A673 (cell line): ENCODE results near the gene MKI67. TPM values are rescaled to one million over a fixed set of nuclear protein-coding genes. Genes with fewer than 3 reads are reported as not detected.

Experiments
- BruUV-seq: library from RNA; stranded (reverse); fragments of 400-500 nt; replicated peaks from 2 replicates; lab custom pipeline; 2021; lab: Mats Ljungman, UMichigan
- CTCF ChIA-PET: fragments of 300-600 bp; sonication (Branson Sonifier 250); formaldehyde crosslinking; loops from one replicate; lab custom pipeline; 2022; ENCODE audit warnings: antibody characterized with exemption; lab: Charles Lee
- POLR2A ChIA-PET: fragments of 300-600 bp; sonication (Branson Sonifier 250); formaldehyde crosslinking; loops from one replicate; lab custom pipeline; 2022; ENCODE audit warnings: antibody characterized with exemption; ENCODE audit not compliant: low non-redundant PET; lab: Charles Lee
- DNase-seq: peaks from one replicate; pipeline ENCODE4 v3.0.0-alpha.2; 2015; ENCODE audit warnings: low spot score
- H3K27ac ChIP-seq: fragments of 200-600 bp; sonication (generic); 2 replicates; pipeline ENCODE4 v1.5.1; 2016; ENCODE audit warnings: mixed run types, low read depth, mild to moderate bottlenecking, mixed read lengths, antibody characterized with exemption, low read length; ENCODE audit not compliant: poor library complexity, severe bottlenecking
- H3K27me3 ChIP-seq: fragments of 200-600 bp; sonication (generic); replicated peaks from 2 replicates; pipeline ENCODE4 v1.6.1; 2017; ENCODE audit warnings: mixed run types, low read depth, mild to moderate bottlenecking, mixed read lengths, antibody characterized with exemption, low read length; ENCODE audit not compliant: insufficient read depth, poor library complexity
- H3K36me3 ChIP-seq: fragments of 200-600 bp; sonication (generic); 2 replicates; pipeline ENCODE4 v1.6.1; 2016; ENCODE audit warnings: mixed run types, mild to moderate bottlenecking, mixed read lengths, antibody characterized with exemption, low read length; ENCODE audit not compliant: insufficient read depth, poor library complexity, severe bottlenecking
- H3K4me1 ChIP-seq: fragments of 200-600 bp; sonication (generic); 2 replicates; pipeline ENCODE4 v1.6.1; 2017; ENCODE audit warnings: mixed run types, mild to moderate bottlenecking, mixed read lengths, antibody characterized with exemption, low read length; ENCODE audit not compliant: insufficient read depth, poor library complexity, severe bottlenecking
- H3K4me3 ChIP-seq: fragments of 200-600 bp; sonication (generic); 2 replicates; pipeline ENCODE4 v1.5.1; 2016; ENCODE audit warnings: low read depth, mixed run types, mild to moderate bottlenecking, mixed read lengths, low read length; ENCODE audit not compliant: poor library complexity, severe bottlenecking
- H3K9me3 ChIP-seq: fragments of 200-600 bp; sonication (generic); 2 replicates; pipeline ENCODE4 v1.6.1; 2016; ENCODE audit warnings: mixed run types, low read depth, mild to moderate bottlenecking, mixed read lengths, antibody characterized with exemption, low read length; ENCODE audit not compliant: poor library complexity, severe bottlenecking
- EZH2 ChIP-seq: fragments of 200-600 bp; sonication (generic); IDR thresholded peaks from 2 replicates; pipeline ENCODE4 v1.6.1; 2017; ENCODE audit warnings: borderline replicate concordance, low read depth, mild to moderate bottlenecking, mixed read lengths, antibody characterized with exemption, low read length; ENCODE audit not compliant: poor library complexity, severe bottlenecking
- intact Hi-C: fragments of 100-400 bp; cut with micrococcal nuclease; formaldehyde crosslinking; loops from one replicate; pipeline ENCODE4 v1.10.0; 2022; ENCODE audit not compliant: unreplicated experiment
- total RNA-seq: library from RNA; stranded (reverse); gene quantifications from 2 replicates; pipeline ENCODE4 v1.2.3, GENCODE V29; 2021
- TF ChIP-seq, protein P1 (sequence below): fragments of 300-800, 200-600 bp; sonication (generic); conservative IDR thresholded peaks from 2 replicates; pipeline ENCODE4 v1.5.1; 2017; ENCODE audit warnings: low read depth, mild to moderate bottlenecking, antibody characterized with exemption, low read length, moderate library complexity, mixed read lengths

Gene MKI67
- total RNA-seq, 1 experiment from 2014 or later = 249 TPM

DNA sequence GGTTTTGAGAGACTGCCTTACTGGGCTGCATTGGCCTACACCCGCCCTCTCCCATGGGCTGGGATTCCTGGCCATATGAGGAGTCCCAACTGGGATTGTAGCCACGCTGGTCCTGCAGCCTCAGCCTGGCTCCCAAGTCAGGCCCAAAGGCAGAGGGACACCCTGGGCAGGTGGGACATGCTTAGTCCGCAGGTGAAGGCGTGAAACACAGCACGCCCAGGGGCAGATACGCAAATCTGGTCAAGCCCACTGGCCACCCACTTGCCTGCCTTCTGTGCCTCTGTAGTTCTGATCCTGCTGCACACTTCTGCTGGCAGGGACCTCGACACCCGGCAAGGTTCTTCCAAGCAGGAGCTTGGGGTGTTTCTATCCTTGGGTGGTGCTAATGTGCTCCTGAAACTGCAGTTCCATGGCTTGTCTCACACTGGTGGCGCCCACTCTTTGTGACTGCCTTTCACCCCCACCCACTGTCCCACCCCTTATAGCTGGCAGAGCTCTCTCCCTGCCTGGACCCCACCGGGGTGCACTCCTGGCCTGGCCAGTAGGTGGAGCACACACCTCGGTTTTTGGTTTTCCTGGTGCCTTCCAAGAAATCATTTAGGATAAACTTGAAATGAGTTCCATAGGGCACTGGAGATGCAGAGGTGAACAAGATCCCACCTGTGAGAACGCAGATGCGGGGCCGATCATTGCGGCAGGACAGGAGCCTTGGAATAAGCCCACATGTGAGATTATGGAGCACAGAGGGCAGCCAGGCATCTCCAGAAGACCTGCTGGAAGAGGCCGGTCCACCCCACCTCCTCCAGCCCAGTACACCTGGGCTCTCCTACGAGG is 47.9 kb downstream of the MKI67 start:
- no TSS peak for BruUV-seq
- ChIA-PET CTCF (interaction anchor here (0.5 to 1.0 kb wide), 7 partner anchors 71 to 1824 kb away, joined by 3 to 6 read pairs (median 4); no protein-coding TSS in a partner anchor), POLR2A (no interaction called here)
- intact Hi-C loops = loop anchor here (2.0 kb wide), 1 partner anchor 72 kb away; no protein-coding TSS in a partner anchor
- no peaks in the 10 kb centered on the region for H3K27me3 ChIP-seq
- no peak overlapping the region for H3K27ac ChIP-seq
- DNase-seq = peak; percentile 52
- H3K4me1 ChIP-seq = no peaks in the 10 kb centered on the region
- H3K4me3 ChIP-seq = no peak overlapping the region
- no peaks in the 10 kb centered on the region for H3K9me3 ChIP-seq
- TF ChIP-seq, protein P1, sequence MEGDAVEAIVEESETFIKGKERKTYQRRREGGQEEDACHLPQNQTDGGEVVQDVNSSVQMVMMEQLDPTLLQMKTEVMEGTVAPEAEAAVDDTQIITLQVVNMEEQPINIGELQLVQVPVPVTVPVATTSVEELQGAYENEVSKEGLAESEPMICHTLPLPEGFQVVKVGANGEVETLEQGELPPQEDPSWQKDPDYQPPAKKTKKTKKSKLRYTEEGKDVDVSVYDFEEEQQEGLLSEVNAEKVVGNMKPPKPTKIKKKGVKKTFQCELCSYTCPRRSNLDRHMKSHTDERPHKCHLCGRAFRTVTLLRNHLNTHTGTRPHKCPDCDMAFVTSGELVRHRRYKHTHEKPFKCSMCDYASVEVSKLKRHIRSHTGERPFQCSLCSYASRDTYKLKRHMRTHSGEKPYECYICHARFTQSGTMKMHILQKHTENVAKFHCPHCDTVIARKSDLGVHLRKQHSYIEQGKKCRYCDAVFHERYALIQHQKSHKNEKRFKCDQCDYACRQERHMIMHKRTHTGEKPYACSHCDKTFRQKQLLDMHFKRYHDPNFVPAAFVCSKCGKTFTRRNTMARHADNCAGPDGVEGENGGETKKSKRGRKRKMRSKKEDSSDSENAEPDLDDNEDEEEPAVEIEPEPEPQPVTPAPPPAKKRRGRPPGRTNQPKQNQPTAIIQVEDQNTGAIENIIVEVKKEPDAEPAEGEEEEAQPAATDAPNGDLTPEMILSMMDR = peak; percentile 82
- TF ChIP-seq EZH2 = no peak
- no peaks in the 10 kb centered on the region for H3K36me3 ChIP-seq

DNA sequence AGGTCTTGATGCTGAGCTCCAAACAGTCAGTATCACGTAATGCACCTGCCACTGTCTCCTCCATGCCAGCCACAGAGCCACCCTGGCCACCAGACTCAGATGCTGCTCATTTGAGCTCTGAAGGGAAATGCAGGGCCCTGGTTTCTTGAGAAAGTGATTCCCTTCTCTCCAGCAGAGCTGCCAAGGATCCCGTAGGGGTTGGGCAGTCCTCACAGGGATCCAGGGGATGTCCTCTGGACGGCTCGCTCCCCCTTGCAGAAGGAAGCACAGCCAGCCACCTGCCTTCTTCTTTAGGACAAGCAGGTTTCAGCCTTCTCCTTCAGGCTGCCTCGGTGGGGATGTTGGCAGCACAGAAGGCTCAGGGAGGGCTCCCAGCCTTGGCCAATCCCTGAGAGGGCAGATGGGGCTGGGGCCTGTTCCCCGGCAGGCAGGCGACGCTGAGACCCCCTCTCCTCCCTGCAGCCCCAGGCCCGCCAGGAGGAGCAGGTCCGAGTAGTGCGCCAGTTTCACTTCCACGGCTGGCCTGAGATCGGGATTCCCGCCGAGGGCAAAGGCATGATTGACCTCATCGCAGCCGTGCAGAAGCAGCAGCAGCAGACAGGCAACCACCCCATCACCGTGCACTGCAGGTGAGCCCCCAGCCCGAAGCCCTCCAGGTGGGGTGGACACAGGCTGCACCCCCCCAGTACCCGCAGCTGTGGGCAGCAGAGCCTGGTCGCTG is 48.9 kb downstream of the MKI67 start:
- no peak overlapping the region for H3K27ac ChIP-seq
- BruUV-seq = no TSS peak

DNA sequence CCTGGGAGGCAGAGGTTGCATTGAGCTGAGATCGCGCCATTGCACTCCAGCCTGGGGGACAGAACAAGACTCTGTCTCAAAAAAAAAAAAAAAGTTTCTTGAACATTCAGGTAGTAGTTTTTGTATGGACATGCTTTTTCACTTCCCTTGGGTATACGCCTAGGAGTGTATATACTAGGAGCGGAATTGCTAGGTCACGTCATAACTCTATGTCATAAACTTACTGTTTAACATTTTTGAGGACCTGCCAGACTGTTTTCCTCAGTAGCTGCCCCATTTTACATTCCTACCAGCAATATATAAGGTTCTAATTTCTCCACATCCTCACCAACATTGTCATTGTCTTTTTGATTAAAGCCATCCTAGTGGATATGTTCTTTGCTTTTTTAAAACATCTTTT is 51.6 kb downstream of the MKI67 start:
- CTCF ChIA-PET = no interaction called here
- intact Hi-C loops = no loop called here
- Histone ChIP-seq H3K36me3 (no peaks in the 10 kb centered on the region), H3K9me3 (no peaks in the 10 kb centered on the region), H3K27me3 (no peaks in the 10 kb centered on the region), H3K4me1 (no peaks in the 10 kb centered on the region), H3K4me3 (no peak overlapping the region), H3K27ac (no peak overlapping the region)
- POLR2A ChIA-PET = no interaction called here
- no TSS peak for BruUV-seq
- no peak for DNase-seq
- TF ChIP-seq, protein P1 = no peak
- no peak for TF ChIP-seq EZH2

More for the DNA sequence above, 48.9 kb downstream of the MKI67 start:
- Histone ChIP-seq H3K4me1 (no peaks in the 10 kb centered on the region), H3K27me3 (no peaks in the 10 kb centered on the region), H3K4me3 (no peak overlapping the region), H3K36me3 (no peaks in the 10 kb centered on the region), H3K9me3 (no peaks in the 10 kb centered on the region)
- ChIA-PET POLR2A (no interaction called here), CTCF (no interaction called here)
- intact Hi-C loops = no loop called here
- no peak for DNase-seq
- no peak for TF ChIP-seq EZH2
- TF ChIP-seq, protein P1 = no peak
